Panc1 (cell line): ENCODE measurements around the gene LOXL1.

ENCODE experiments used
- CTCF ChIP-seq: fragments of 450-650 bp; IDR thresholded peaks from 2 replicates; pipeline ENCODE4 v1.5.1; 2017; ENCODE audit warnings: mild to moderate bottlenecking
- POLR2AphosphoS5 ChIP-seq: IDR thresholded peaks from 2 replicates; pipeline ENCODE4 v1.6.1; 2012; ENCODE audit warnings: mild to moderate bottlenecking, low read depth, low read length, moderate library complexity
- SIN3A ChIP-seq: IDR thresholded peaks from 2 replicates; pipeline ENCODE4 v1.6.1; 2012; ENCODE audit warnings: low read depth, mild to moderate bottlenecking, low read length, moderate library complexity, borderline replicate concordance; ENCODE audit not compliant: insufficient read depth

GRCh38 chr15:73901126-73901810 is 25.0 kb upstream of the LOXL1 start:
- TF ChIP-seq CTCF (no peak), SIN3A (no peak), POLR2AphosphoS5 (no peak)
